Measurements from ENCODE around the gene CYREN. TPM values are rescaled to one million over a fixed set of nuclear protein-coding genes. Genes with fewer than 3 reads are reported as not detected.

CYREN gene
- total and polyA plus RNA-seq, 2 of the 13 experiments (the other 11 are each of a cell fraction or from before 2014, with no cell fraction given): 20.7 to 60.7 TPM

DNA sequence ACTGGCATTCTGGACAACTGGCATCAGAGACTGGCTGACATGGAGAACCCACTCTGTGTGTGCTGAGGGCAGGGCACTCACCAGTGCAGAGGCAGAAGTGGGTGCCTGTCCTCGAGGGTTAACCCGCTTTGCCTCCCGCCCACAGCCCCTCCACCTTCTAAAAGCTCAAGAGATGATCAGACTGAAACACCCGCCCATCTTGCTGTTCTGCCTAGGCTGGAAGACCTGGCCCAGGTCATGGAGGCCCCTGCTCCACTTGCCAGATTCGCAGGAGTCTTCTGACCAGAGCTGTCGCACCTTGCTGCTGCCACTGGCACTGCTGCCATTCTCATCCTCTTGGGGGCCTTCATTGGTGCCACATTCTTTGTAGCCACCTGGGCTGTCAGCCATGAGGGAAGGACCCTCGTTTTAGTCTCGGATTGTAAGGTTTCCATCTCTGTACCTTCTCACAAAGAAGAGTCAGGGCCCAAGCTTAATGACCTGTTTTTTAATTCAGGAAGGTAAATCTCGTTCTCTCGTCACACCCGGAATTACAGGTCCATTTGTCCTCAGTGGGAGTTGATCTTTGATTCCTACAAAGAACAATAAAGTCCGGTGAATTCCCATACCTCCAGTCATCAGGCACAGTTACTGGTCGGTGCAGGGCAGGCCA is 1.9 kb downstream of the CYREN start (continued):
- TF ChIP-seq PCBP1 (IDR thresholded peaks at IDR 0.05; ENCODE audit: borderline replicate concordance, low read depth, low read length): no peak
- TF ChIP-seq, protein P1, sequence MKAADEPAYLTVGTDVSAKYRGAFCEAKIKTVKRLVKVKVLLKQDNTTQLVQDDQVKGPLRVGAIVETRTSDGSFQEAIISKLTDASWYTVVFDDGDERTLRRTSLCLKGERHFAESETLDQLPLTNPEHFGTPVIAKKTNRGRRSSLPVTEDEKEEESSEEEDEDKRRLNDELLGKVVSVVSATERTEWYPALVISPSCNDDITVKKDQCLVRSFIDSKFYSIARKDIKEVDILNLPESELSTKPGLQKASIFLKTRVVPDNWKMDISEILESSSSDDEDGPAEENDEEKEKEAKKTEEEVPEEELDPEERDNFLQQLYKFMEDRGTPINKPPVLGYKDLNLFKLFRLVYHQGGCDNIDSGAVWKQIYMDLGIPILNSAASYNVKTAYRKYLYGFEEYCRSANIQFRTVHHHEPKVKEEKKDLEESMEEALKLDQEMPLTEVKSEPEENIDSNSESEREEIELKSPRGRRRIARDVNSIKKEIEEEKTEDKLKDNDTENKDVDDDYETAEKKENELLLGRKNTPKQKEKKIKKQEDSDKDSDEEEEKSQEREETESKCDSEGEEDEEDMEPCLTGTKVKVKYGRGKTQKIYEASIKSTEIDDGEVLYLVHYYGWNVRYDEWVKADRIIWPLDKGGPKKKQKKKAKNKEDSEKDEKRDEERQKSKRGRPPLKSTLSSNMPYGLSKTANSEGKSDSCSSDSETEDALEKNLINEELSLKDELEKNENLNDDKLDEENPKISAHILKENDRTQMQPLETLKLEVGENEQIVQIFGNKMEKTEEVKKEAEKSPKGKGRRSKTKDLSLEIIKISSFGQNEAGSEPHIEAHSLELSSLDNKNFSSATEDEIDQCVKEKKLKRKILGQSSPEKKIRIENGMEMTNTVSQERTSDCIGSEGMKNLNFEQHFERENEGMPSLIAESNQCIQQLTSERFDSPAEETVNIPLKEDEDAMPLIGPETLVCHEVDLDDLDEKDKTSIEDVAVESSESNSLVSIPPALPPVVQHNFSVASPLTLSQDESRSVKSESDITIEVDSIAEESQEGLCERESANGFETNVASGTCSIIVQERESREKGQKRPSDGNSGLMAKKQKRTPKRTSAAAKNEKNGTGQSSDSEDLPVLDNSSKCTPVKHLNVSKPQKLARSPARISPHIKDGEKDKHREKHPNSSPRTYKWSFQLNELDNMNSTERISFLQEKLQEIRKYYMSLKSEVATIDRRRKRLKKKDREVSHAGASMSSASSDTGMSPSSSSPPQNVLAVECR (CRISPR knock-in tag; IDR thresholded peaks at IDR 0.05; ENCODE audit: borderline replicate concordance): peak; percentile 19; the same call in 1 of the 2 replicates
- TF ChIP-seq ZNF256 (CRISPR knock-in tag; conservative IDR thresholded peaks at IDR 0.05): no peak
- no peak for TF ChIP-seq ATM (IDR thresholded peaks at IDR 0.05; ENCODE audit: borderline replicate concordance)
- 0 out of 2 replicates have a peak, but pooled peaks have one; percentile 22 for TF ChIP-seq JUND (CRISPR knock-in tag; IDR thresholded peaks at IDR 0.05)
- TF ChIP-seq JDP2 (CRISPR knock-in tag; IDR thresholded peaks at IDR 0.05; ENCODE audit: borderline replicate concordance): no peak
- TF ChIP-seq MAZ (IDR thresholded peaks at IDR 0.05; ENCODE audit: borderline replicate concordance, low read depth, low read length): no peak
- 0 out of 2 replicates have a peak, but pooled peaks have one; percentile 19 for TF ChIP-seq MAZ (CRISPR knock-in tag; IDR thresholded peaks at IDR 0.05; ENCODE audit: low read depth)
- 0 out of 2 replicates have a peak, but pooled peaks have one; percentile 26 for TF ChIP-seq KLF9 (CRISPR knock-in tag; IDR thresholded peaks at IDR 0.05; ENCODE audit: low read depth)
- TF ChIP-seq GATAD2A (CRISPR knock-in tag; IDR thresholded peaks at IDR 0.05): no peak
- 0 out of 2 replicates have a peak, but pooled peaks have one; percentile 9 for TF ChIP-seq ZNF264 (CRISPR knock-in tag; IDR thresholded peaks at IDR 0.05)
- TF ChIP-seq ZNF160 (CRISPR knock-in tag; IDR thresholded peaks at IDR 0.05): no peak
- 0 out of 2 replicates have a peak, but pooled peaks have one; percentile 2 for TF ChIP-seq PAF1 (CRISPR knock-in tag; IDR thresholded peaks at IDR 0.05)
- TF ChIP-seq ZNF430 (CRISPR knock-in tag; IDR thresholded peaks at IDR 0.05): peak; percentile 25; the same call in 1 of the 2 replicates
- TF ChIP-seq ZNF839 (CRISPR knock-in tag; IDR thresholded peaks at IDR 0.05; ENCODE audit: borderline replicate concordance): no peak
- TF ChIP-seq POLR2AphosphoS5 (IDR thresholded peaks at IDR 0.05; ENCODE audit: low read depth, low read length): no peak; the same call in 1 of the 2 replicates
- 0 out of 2 replicates have a peak, but pooled peaks have one; percentile 48 for TF ChIP-seq ZNF772 (CRISPR knock-in tag; IDR thresholded peaks at IDR 0.05)
- TF ChIP-seq ZFP36L2 (CRISPR knock-in tag; IDR thresholded peaks at IDR 0.05): no peak
- TF ChIP-seq ZNF224 (CRISPR knock-in tag; IDR thresholded peaks at IDR 0.05): 0 out of 2 replicates have a peak, but pooled peaks have one; percentile 33
